ENCODE measurements around the gene STK26.

- TF ChIP-seq CTCF (IDR thresholded peaks at IDR 0.05) (no peak), POLR2A (IDR thresholded peaks at IDR 0.05) (no peak), POLR2AphosphoS5 (IDR thresholded peaks at IDR 0.05) (no peak)
Measured at GRCh38 chrX:131988236-131988635, 34.9 kb upstream of the STK26 start.
